ENCODE results near the gene FAM107A. TPM values are rescaled to one million over a fixed set of nuclear protein-coding genes. Genes with fewer than 3 reads are reported as not detected.

FAM107A gene
- total and polyA plus RNA-seq, 2 experiments from 2014 or later, result 1.0 to 1.1 TPM

GRCh38 chr3:58563386-58564035 is 13.7 kb downstream of the FAM107A start:
- Histone ChIP-seq H3K27me3 (ENCODE audit: insufficient read depth) (no peaks in the 10 kb centered on the region), H3K9me2 (ENCODE audit: insufficient read depth) (no peaks in the 10 kb centered on the region), H3K79me2 (replicated peaks; ENCODE audit: insufficient read depth) (no peaks in the 10 kb centered on the region), H3K27ac (ENCODE audit: low read depth) (no peak overlapping the region), H4K20me1 (replicated peaks; ENCODE audit: insufficient read depth) (no peaks in the 10 kb centered on the region), H3F3A (replicated peaks; ENCODE audit: low read depth) (0 out of 2 replicates have a peak, but pooled peaks cover 5% of the 10 kb centered on the region), H3K4me3 (no peak overlapping the region), H2AFZ (no peak overlapping the region), H3K36me3 (ENCODE audit: insufficient read depth) (no peaks in the 10 kb centered on the region), H3K4me1 (ENCODE audit: insufficient read depth) (peaks cover 31% of the 10 kb centered on the region), H3K4me2 (no peak overlapping the region)
- Mint-ChIP-seq H3K27ac (no peak overlapping the region), H3K4me3 (no peak overlapping the region), H3K4me1 (peaks cover 38% of the 10 kb centered on the region), H3K9me3 (peaks cover 5% of the 10 kb centered on the region), H3K27me3 (ENCODE audit: insufficient read depth, low read depth, poor library complexity) (peaks cover 16% of the 10 kb centered on the region), H3K36me3 (ENCODE audit: low read depth) (peaks cover 3% of the 10 kb centered on the region; the same call in 2 of the 3 replicates)
- no peak for TF ChIP-seq POLR2AphosphoS5 (IDR thresholded peaks at IDR 0.05; ENCODE audit: low read depth)
- TF ChIP-seq CREB1 (CRISPR knock-in tag; IDR thresholded peaks at IDR 0.05; ENCODE audit: low read depth), result no peak
- no peak for TF ChIP-seq ETS1 (IDR thresholded peaks at IDR 0.05)
- TF ChIP-seq ZNF462 (CRISPR knock-in tag; IDR thresholded peaks at IDR 0.05), result no peak
- no peak for TF ChIP-seq EZH2 (IDR thresholded peaks at IDR 0.05; ENCODE audit: low read depth, unreplicated experiment)
- TF ChIP-seq ZNF114 (CRISPR knock-in tag; IDR thresholded peaks at IDR 0.05), result no peak
- TF ChIP-seq ZNF331 (CRISPR knock-in tag; IDR thresholded peaks at IDR 0.05; ENCODE audit: low read depth), result no peak
- TF ChIP-seq STAT1 (IDR thresholded peaks at IDR 0.05; ENCODE audit: unreplicated experiment), result no peak
- TF ChIP-seq CTCF (conservative IDR thresholded peaks at IDR 0.05; ENCODE audit: low read depth in 2 of 2), result no peak
- no peak for TF ChIP-seq NANOG (IDR thresholded peaks at IDR 0.05; ENCODE audit: borderline replicate concordance)
- no peak for TF ChIP-seq JUNB (IDR thresholded peaks at IDR 0.05; ENCODE audit: unreplicated experiment)
- TF ChIP-seq REST (IDR thresholded peaks at IDR 0.05; ENCODE audit: unreplicated experiment), result no peak
- DNase-seq (ENCODE audit: low spot score), result no peak
- no peak for ATAC-seq
